H1 (cell line): ENCODE measurements around the gene MAGI1. TPM values are rescaled to one million over a fixed set of nuclear protein-coding genes. Genes with fewer than 3 reads are reported as not detected.

ENCODE experiments used
- CTCF ChIA-PET: fragments of 300-600 bp; sonication (Branson Sonifier 250); formaldehyde crosslinking; loops from one replicate; lab custom pipeline; 2021; ENCODE audit not compliant: partially characterized antibody; lab: Charles Lee
- POLR2A ChIA-PET: fragments of 300-600 bp; sonication (Branson Sonifier 250); formaldehyde crosslinking; loops from one replicate; lab custom pipeline; 2021; ENCODE audit warnings: inconsistent platforms; ENCODE audit not compliant: partially characterized antibody; lab: Charles Lee
- DNase-seq, 2 experiments: peaks; one replicate each; pipeline versions ENCODE4 v3.0.0 to v3.0.0-alpha.2; 2010 to 2022; ENCODE audit warnings: low spot score in 2 of 2, low read depth in 1 of 2, mixed read lengths in 1 of 2
- FAIRE-seq: peaks from 2 replicates; lab custom pipeline; 2011; peaks lifted over from hg19 to GRCh38; lab: Jason Lieb, UNC
- H2AFZ ChIP-seq: 2 replicates; pipeline ENCODE4 v1.8.1; 2012; ENCODE audit warnings: low read length, inconsistent platforms
- H2AK5ac ChIP-seq: 2 replicates; pipeline ENCODE4 v1.6.1; 2013; ENCODE audit warnings: low read depth, low read length
- H2BK120ac ChIP-seq: replicated peaks from 2 replicates; pipeline ENCODE3; 2013; ENCODE audit warnings: low read depth, low read length, inconsistent platforms
- H2BK12ac ChIP-seq: 2 replicates; pipeline ENCODE4 v1.6.1; 2013; ENCODE audit warnings: low read depth, low read length
- H2BK15ac ChIP-seq: 2 replicates; pipeline ENCODE4 v1.6.1; 2013; ENCODE audit warnings: low read length
- H2BK20ac ChIP-seq: 2 replicates; pipeline ENCODE4 v1.6.1; 2013; ENCODE audit warnings: low read length
- H2BK5ac ChIP-seq: 2 replicates; pipeline ENCODE4 v1.6.1; 2013; ENCODE audit warnings: low read depth, low read length
- H3K14ac ChIP-seq: 2 replicates; pipeline ENCODE4 v1.6.1; 2013; ENCODE audit warnings: inconsistent platforms; ENCODE audit not compliant: insufficient read length
- H3K18ac ChIP-seq: 2 replicates; pipeline ENCODE4 v1.6.1; 2013; ENCODE audit warnings: low read length; ENCODE audit errors: extremely low read depth
- H3K23ac ChIP-seq: 2 replicates; pipeline ENCODE4 v1.6.1; 2013; ENCODE audit warnings: inconsistent platforms; ENCODE audit not compliant: insufficient read length
- H3K23me2 ChIP-seq: 2 replicates; pipeline ENCODE4 v1.6.1; 2013; ENCODE audit warnings: low read depth, low read length
- H3K27ac ChIP-seq: 2 replicates; pipeline ENCODE4 v1.6.1; 2011; ENCODE audit warnings: low read depth, low read length, inconsistent platforms
- H3K27me3 ChIP-seq, 4 experiments: replicated peaks in 1 of 4; 1 replicate in 1 of 4; 2 replicates in 3 of 4; pipeline versions ENCODE4 v1.6.1 to v1.8.1; 2011 to 2013; ENCODE audit warnings: low read length in 3 of 4, mild to moderate bottlenecking in 3 of 4, inconsistent platforms in 2 of 4, mixed read lengths in 2 of 4, moderate library complexity in 1 of 4; ENCODE audit not compliant: control insufficient read depth in 3 of 4, insufficient read depth in 3 of 4; ENCODE audit errors: extremely low read depth in 1 of 4
- H3K36me3 ChIP-seq, 4 experiments: 2 replicates each; pipeline versions ENCODE4 v1.6.1 to v1.8.1; 2011 to 2013; ENCODE audit warnings: mild to moderate bottlenecking in 4 of 4, low read length in 3 of 4, moderate library complexity in 2 of 4, control low read depth in 1 of 4, inconsistent platforms in 1 of 4; ENCODE audit not compliant: insufficient read depth in 4 of 4, control insufficient read depth in 2 of 4
- H3K4ac ChIP-seq: replicated peaks from 2 replicates; pipeline ENCODE3; 2013; ENCODE audit warnings: low read length, low read depth, mixed read lengths, inconsistent platforms; ENCODE audit not compliant: insufficient read length
- H3K4me1 ChIP-seq, 4 experiments: replicated peaks in 1 of 4; 1 replicate in 1 of 4; 2 replicates in 3 of 4; pipeline versions ENCODE4 v1.6.1 to v1.8.1; 2011 to 2013; ENCODE audit warnings: low read length in 3 of 4, inconsistent platforms in 2 of 4, mixed read lengths in 1 of 4; ENCODE audit not compliant: insufficient read depth in 4 of 4, control insufficient read depth in 3 of 4
- H3K4me2 ChIP-seq, 2 experiments: 2 replicates each; pipeline versions ENCODE4 v1.6.1 to v1.8.1; 2011 to 2013; ENCODE audit warnings: low read depth in 2 of 2, low read length in 2 of 2, control low read depth in 1 of 2, inconsistent platforms in 1 of 2, mild to moderate bottlenecking in 1 of 2; ENCODE audit not compliant: insufficient read depth in 1 of 2
- H3K4me3 ChIP-seq, 4 experiments: fragments of 200-600, 300-600 bp in 1 of 4; sonication (generic), shearing (Covaris generic), sonication (Bioruptor Twin) in 1 of 4; 2 replicates each; pipeline versions ENCODE4 v1.5.1 to v1.8.1; 2011 to 2016; ENCODE audit warnings: low read length in 4 of 4, low read depth in 3 of 4, control low read depth in 2 of 4, inconsistent platforms in 2 of 4, mild to moderate bottlenecking in 2 of 4, mixed read lengths in 1 of 4, moderate library complexity in 1 of 4; ENCODE audit not compliant: insufficient read depth in 2 of 4; ENCODE audit errors: extremely low read depth in 1 of 4
- H3K56ac ChIP-seq: replicated peaks from 2 replicates; pipeline ENCODE3; 2013; ENCODE audit warnings: low read depth, mild to moderate bottlenecking, mixed read lengths, low read length, inconsistent platforms; ENCODE audit not compliant: insufficient read length
- H3K79me1 ChIP-seq: 2 replicates; pipeline ENCODE4 v1.6.1; 2013; ENCODE audit warnings: low read depth, low read length, control low read depth
- H3K79me2 ChIP-seq, 2 experiments: 2 replicates each; pipeline versions ENCODE4 v1.6.1 to v1.8.1; 2012 to 2013; ENCODE audit warnings: low read length in 2 of 2, mild to moderate bottlenecking in 2 of 2, inconsistent platforms in 1 of 2; ENCODE audit not compliant: insufficient read depth in 2 of 2, control insufficient read depth in 1 of 2
- H3K9ac ChIP-seq, 4 experiments: replicated peaks in 1 of 4; 1 replicate in 1 of 4; 2 replicates in 3 of 4; pipeline versions ENCODE4 v1.6.1 to v1.8.1; 2011 to 2013; ENCODE audit warnings: low read depth in 3 of 4, low read length in 3 of 4, control low read depth in 2 of 4, mild to moderate bottlenecking in 2 of 4, moderate library complexity in 2 of 4, inconsistent platforms in 1 of 4; ENCODE audit errors: extremely low read depth in 1 of 4
- H3K9me3 ChIP-seq, 2 experiments: 2 replicates each; pipeline versions ENCODE4 v1.6.1 to v1.8.1; 2012 to 2013; ENCODE audit warnings: mild to moderate bottlenecking in 2 of 2, moderate library complexity in 2 of 2, control low read depth in 1 of 2, inconsistent platforms in 1 of 2, low read depth in 1 of 2, low read length in 1 of 2, mixed read lengths in 1 of 2; ENCODE audit not compliant: insufficient read depth in 2 of 2
- H4K20me1 ChIP-seq, 2 experiments: replicated peaks in 1 of 2; 2 replicates each; pipeline versions ENCODE3 to v1.8.1; 2011 to 2013; ENCODE audit warnings: inconsistent platforms in 2 of 2, low read length in 2 of 2, mild to moderate bottlenecking in 1 of 2; ENCODE audit not compliant: insufficient read depth in 2 of 2, control insufficient read depth in 1 of 2
- H4K5ac ChIP-seq: 2 replicates; pipeline ENCODE4 v1.6.1; 2013; ENCODE audit warnings: low read length, low read depth, mixed read lengths, inconsistent platforms; ENCODE audit not compliant: insufficient read length
- H4K8ac ChIP-seq: 2 replicates; pipeline ENCODE4 v1.8.0; 2013; ENCODE audit warnings: mild to moderate bottlenecking, moderate library complexity, low read length, inconsistent platforms; ENCODE audit not compliant: insufficient read depth; ENCODE audit errors: extremely low read depth
- H4K91ac ChIP-seq: replicated peaks from 2 replicates; pipeline ENCODE3; 2013; ENCODE audit warnings: low read length, mixed read lengths, inconsistent platforms; ENCODE audit not compliant: insufficient read length
- BRCA1 ChIP-seq: IDR thresholded peaks from 2 replicates; pipeline ENCODE4 v1.6.1; 2012; ENCODE audit warnings: low read depth, low read length, improper control_type of control experiment
- EZH2 ChIP-seq: fragments of 200-600 bp; sonication (generic); IDR thresholded peaks from 2 replicates; pipeline ENCODE4 v1.7.1; 2012; ENCODE audit warnings: low read depth, mild to moderate bottlenecking, moderate library complexity, low read length, inconsistent platforms; ENCODE audit not compliant: severe bottlenecking
- SIRT6 ChIP-seq: IDR thresholded peaks from one replicate; pipeline ENCODE4 v1.7.1; 2012; ENCODE audit warnings: low read length, inconsistent platforms
- SRF ChIP-seq: IDR thresholded peaks from 2 replicates; pipeline ENCODE4 v1.6.1; 2011; ENCODE audit warnings: mild to moderate bottlenecking, low read depth, low read length, moderate library complexity
- SUZ12 ChIP-seq: fragments of 200-600 bp; sonication (generic); IDR thresholded peaks from 2 replicates; pipeline ENCODE4 v1.6.1; 2012; ENCODE audit warnings: mild to moderate bottlenecking, inconsistent platforms, low read length, moderate library complexity, mixed read lengths
- TAF7 ChIP-seq: optimal IDR thresholded peaks from 2 replicates; pipeline ENCODE3; 2011; ENCODE audit warnings: low read depth, mild to moderate bottlenecking, inconsistent platforms, low read length, moderate library complexity, borderline replicate concordance
- TEAD4 ChIP-seq: IDR thresholded peaks from 2 replicates; pipeline ENCODE4 v1.6.1; 2012; ENCODE audit warnings: low read depth, low read length, inconsistent platforms, mixed read lengths
- WGBS, 2 experiments: shearing (Covaris generic) in 1 of 2; methylation state at CpG; one replicate each; pipeline versions ENCODE4 v1.1.6 to v1.1.7; 2013 to 2015; ENCODE audit warnings: low lambda C conversion rate in 2 of 2, mixed read lengths in 2 of 2, inconsistent platforms in 1 of 2, low coverage in 1 of 2, missing lambda C conversion rate in 1 of 2; ENCODE audit not compliant: insufficient replicate concordance in 2 of 2, insufficient coverage in 1 of 2, insufficient read length in 1 of 2; ENCODE audit errors: extremely low coverage in 1 of 2, missing lambda C conversion rate in 1 of 2; 5-methylcytosine and 5-hydroxymethylcytosine counted together
- polyA plus RNA-seq, 7 experiments: library from polyadenylated mRNA; depleted of rRNA in 3 of 7; stranded (reverse) in 5 of 7; unstranded in 2 of 7; fragments of >200 nt in 5 of 7; fragments of 200-250 nt in 2 of 7; gene quantifications; 1 replicate in 5 of 7; 2 replicates in 1 of 7; 4 replicates in 1 of 7; pipeline versions ENCODE4 v1.2.1 to v1.2.3, GENCODE V29; 2011 to 2013; ENCODE audit warnings: missing spikeins in 2 of 7, mixed read lengths in 2 of 7
- total RNA-seq: library from RNA; stranded (reverse); fragmentation: NEBNext Ultra II Directional; extraction: Animal tissue kit (Norgen Biotek cat#: 25700); gene quantifications from 2 replicates; pipeline ENCODE4 v1.2.1, GENCODE V29; 2021

MAGI1 gene
- total and polyA plus RNA-seq, 2 of the 8 experiments (the other 6 are each of a cell fraction or from before 2014, with no cell fraction given): 19.8 to 78.0 TPM

GRCh38 chr3:65490114-65490513 lies 548.6 kb downstream of the MAGI1 start:
- WGBS, 2 experiments: 97% methylated on average over 3 of the region's 3 CpGs; no CpG with 5 or more reads in 1 of the 2 experiments
- Histone ChIP-seq H3K9me3 (no peaks in the 10 kb centered on the region), H2BK20ac (no peak overlapping the region), H3K4me2 (no peak overlapping the region), H3K27ac (no peak overlapping the region), H3K9ac (no peak overlapping the region), H3K18ac (no peak overlapping the region), H3K27me3 (no peaks in the 10 kb centered on the region), H3K79me2 (peaks cover 0 to 39% of the 10 kb centered on the region in 2 experiments; a peak in 3 of 4 replicates), H4K20me1 (peaks cover 0 to 2% of the 10 kb centered on the region in 2 experiments), H3K14ac (no peak overlapping the region), H3K4ac (no peak overlapping the region), H3K79me1 (peaks cover 3% of the 10 kb centered on the region; the same call in 1 of the 2 replicates), H4K8ac (no peak overlapping the region), H2BK15ac (no peak overlapping the region), H2BK12ac (no peak overlapping the region), H2AK5ac (no peak overlapping the region), H4K5ac (no peak overlapping the region), H4K91ac (no peak overlapping the region), H3K4me3 (no peak overlapping the region), H3K4me1 (peaks cover 0 to 8% (median 5%) of the 10 kb centered on the region in 4 experiments; a peak in 2 of 7 replicates), H3K23ac (no peak overlapping the region), H3K23me2 (no peaks in the 10 kb centered on the region), H2AFZ (no peak overlapping the region), H3K56ac (no peak overlapping the region), H2BK120ac (no peak overlapping the region), H3K36me3 (no peaks in the 10 kb centered on the region), H2BK5ac (no peak overlapping the region)
- FAIRE-seq (no peak), DNase-seq (no peak)
- ChIA-PET CTCF (interaction anchor here (1.5 kb wide), 1 partner anchor 10 kb away, joined by 4 read pairs; no protein-coding TSS in a partner anchor), POLR2A (no interaction called here)
- TF ChIP-seq SIRT6 (no peak), EZH2 (no peak), TAF7 (no peak), BRCA1 (no peak), TEAD4 (no peak), SRF (no peak), SUZ12 (no peak)
